Renal pelvis (tissue), 4 donors: Measurements from ENCODE around the gene FEM1A. TPM values are rescaled to one million over a fixed set of nuclear protein-coding genes. Genes with fewer than 3 reads are reported as not detected.
A peak's percentile ranks its signal among the peaks of the same experiment; 100 is the strongest.
"Not testable (repeated sequence)": the region's sequence is repeated elsewhere in the genome, so short reads cannot be mapped to it uniquely, and the experiment has no call there.

Experiments used
- DNase-seq: peaks from one replicate; pipeline ENCODE4 v3.0.0-alpha.2; 2013
- polyA plus RNA-seq, 3 donors: library from polyadenylated mRNA; unstranded; fragments of 120-200 nt; gene quantifications; one replicate each; pipeline ENCODE4 v1.2.1, GENCODE V29; 2013; ENCODE audit not compliant: insufficient read length in 3 of 3

The FEM1A gene
- polyA plus RNA-seq, 3 donors: 2.3 to 2.7 (median 2.5) TPM

DNA sequence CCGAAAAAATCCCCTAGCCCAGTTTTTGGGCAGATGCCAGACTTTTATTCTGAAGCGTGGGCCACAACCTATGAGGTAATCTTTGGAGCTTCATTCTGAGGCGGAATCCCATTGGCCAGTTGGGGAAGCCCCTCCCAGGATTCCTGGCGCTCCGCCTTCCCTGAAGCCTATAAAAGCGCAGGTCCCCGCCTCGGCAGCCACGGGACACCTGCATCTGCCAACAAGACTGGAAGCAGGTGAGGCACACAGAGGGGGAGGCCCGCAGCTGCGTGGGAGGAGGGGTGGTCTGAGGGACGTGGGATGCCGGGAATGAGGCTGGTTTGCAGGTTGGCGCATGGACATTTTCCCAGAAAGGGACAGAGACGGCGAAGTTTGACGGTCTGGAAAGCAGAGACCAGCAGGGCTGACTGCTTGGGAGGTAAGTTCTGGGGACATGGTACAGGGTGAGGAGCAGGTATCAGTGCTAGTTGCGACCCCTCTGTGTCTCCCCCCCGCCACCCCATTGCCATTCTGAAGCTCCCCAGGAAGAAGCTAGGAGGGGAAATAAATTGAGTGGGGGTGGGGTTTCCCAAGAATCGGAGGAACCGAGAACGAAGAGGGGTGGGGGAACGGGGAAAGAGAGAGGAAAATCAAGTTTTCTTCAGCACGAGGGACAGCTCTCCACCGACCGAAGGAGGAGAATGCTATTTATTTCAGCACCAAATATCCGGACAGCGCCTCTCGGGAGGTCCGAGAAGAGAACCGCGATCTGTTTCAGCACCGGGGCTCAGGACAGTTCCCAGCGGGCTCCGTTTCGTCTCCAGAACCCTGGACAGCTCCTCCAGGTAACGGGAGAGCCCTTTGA is 22.4 kb upstream of the FEM1A start:
- peak; percentile 94 for DNase-seq

GRCh38 chr19:4772566-4772965 is 19.0 kb upstream of the FEM1A start:
- DNase-seq: no peak

- no peak for DNase-seq
Observed at GRCh38 chr19:4773047-4773640, 18.4 kb upstream of the FEM1A start.

- no peak for DNase-seq
Observed at GRCh38 chr19:4774136-4774535, 17.4 kb upstream of the FEM1A start.

DNA sequence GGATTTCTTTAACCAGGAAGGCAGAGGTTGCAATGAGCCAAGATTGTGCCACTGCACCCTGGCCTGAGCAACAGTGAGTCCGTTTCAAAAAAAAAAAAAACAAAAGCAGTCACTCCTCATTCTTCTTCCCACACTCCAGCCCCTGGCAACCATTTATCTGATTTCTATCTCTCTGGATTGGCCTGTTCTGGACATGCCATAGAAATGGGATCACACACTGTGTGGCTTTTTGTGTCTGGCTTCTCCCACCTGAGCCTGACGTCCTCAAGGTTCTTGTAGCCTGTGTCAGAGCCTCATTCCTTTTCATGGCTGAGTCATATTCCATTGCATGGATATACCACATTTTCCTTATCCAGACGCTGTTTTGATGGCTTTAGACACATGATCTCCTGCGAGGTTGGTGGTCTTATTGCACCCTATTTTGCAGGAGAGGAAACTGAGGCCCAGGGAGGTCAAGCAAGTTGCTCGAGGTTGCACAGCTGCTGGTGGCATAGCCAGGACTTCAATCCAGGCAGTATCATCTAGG is 15.8 kb upstream of the FEM1A start:
- no peak for DNase-seq

DNA sequence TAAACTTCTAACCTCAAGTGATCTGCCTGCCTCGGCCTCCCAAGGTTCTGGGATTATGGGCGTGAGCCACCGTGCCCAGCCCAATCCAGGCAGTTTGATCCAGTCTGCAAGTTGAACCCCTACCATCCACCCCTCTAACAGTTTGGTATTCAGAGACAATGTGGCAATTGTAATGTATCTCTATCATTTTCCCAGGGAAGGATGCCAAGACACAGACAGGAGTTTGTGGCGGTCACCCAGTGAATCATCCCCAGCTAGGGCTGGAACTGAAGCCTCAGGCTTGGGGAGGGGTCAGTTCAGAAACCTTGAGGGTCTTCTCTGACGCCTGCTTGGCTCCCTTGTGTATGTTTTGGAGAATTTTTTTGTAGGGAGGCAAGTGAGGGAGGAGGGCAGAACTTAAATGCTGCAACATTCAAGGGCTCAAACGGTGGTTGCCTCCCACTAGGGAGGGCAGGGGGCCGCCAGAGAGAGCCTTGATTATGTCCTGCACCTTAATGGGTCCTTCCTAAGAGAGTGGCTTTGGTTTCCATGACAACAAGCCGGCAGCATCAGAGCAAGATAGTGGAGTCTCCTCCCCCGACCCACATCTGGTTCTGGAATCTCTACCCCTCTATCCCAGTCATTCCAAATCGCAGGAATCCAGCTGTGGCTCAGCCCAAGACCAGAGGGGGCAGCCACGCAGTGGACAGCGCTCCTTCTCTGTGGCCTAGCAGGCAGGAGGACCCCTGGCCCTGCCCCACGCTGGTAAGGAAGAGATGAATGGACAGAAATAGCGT is 14.9 kb upstream of the FEM1A start:
- no peak for DNase-seq

GRCh38 chr19:4778124-4778523 is 13.4 kb upstream of the FEM1A start:
- DNase-seq: not testable (repeated sequence)

- DNase-seq: no peak
Observed at GRCh38 chr19:4780860-4781259, 10.7 kb upstream of the FEM1A start.

GRCh38 chr19:4781801-4782200 is 9.7 kb upstream of the FEM1A start:
- DNase-seq: no peak

DNA sequence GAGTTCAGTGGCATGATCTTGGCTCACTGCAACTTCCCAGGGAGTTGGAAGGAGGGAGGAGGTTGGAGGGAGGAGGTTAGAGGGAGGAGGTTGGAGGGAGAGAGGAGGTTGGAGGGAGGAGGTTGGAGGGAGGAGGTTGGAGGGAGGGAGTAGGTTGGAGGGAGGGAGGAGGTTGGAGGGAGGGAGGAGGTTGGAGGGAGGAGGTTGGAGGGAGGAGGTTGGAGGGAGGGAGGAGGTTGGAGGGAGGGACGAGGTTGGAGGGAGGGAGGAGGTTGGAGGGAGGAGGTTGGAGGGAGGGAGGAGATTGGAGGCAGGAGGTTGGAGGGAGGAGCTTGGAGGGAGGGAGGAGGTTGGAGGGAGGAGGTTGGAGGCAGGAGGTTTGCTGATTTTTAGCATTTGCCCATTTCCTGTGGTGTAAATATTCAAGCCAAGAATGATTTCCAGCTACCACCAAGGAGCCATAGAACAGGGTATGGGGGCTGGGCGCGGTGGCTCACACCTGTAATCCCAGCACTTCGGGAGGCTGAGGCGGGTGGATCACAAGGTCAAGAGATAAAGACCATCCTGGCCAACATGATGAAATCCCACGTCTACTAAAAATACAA is 5.0 kb upstream of the FEM1A start:
- DNase-seq: not testable (repeated sequence)

GRCh38 chr19:4792019-4792865 is 708 bp downstream of the FEM1A start:
- not testable (repeated sequence) for DNase-seq

- not testable (repeated sequence) for DNase-seq
Observed at GRCh38 chr19:4792866-4793195, 1.3 kb downstream of the FEM1A start.

GRCh38 chr19:4793278-4793677 is 1.7 kb downstream of the FEM1A start:
- not testable (repeated sequence) for DNase-seq

- DNase-seq: no peak
Observed at GRCh38 chr19:4794971-4795370, 3.4 kb downstream of the FEM1A start.

- DNase-seq: no peak
Observed at GRCh38 chr19:4795400-4795799, 3.9 kb downstream of the FEM1A start.

- no peak for DNase-seq
Observed at GRCh38 chr19:4800591-4801081, 9.1 kb downstream of the FEM1A start.

DNA sequence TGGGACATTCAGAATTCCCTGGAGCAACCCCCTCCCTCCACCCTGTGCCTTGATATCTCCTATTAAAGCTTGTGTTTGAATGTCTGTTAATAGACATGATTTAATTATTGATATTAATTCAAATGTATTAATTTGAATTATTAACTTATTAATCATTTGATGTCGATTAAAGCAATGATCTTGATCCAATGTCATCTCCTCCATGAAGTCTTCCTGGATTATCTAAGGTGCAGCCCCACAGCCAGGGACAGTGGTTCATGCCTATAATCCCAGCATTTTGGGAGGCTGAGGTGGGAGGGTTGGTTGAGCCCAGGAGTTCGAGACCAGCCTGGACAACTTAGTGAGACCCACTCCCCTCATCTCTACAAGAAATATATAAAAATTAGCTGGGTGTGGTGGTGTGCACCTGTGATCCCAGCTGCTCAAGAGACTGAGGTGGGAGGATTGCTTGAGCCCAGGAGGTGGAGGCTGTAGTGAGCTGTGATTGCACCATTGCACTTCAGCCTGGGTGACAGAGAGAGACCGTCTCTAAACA is 9.6 kb downstream of the FEM1A start:
- no peak for DNase-seq

DNA sequence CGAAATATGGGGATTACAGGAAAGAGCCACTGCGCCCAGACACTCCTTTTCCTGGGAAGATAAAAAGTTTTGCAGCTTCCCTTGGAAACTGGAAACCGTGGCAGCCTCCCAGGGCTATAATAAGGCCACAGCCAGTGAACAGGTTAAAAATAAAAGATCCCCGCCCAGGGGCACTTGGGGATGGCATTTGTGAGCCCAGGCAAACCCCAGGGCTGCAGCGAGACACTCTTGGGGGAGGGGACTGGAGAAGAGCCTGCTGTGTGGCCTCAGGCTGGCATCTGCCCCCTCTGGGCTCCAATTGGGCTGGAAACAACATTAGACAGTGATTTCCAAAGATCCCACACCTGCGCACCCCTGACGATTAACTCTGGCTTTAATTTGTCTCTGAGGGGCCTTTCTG is 11.2 kb downstream of the FEM1A start:
- DNase-seq: no peak

DNA sequence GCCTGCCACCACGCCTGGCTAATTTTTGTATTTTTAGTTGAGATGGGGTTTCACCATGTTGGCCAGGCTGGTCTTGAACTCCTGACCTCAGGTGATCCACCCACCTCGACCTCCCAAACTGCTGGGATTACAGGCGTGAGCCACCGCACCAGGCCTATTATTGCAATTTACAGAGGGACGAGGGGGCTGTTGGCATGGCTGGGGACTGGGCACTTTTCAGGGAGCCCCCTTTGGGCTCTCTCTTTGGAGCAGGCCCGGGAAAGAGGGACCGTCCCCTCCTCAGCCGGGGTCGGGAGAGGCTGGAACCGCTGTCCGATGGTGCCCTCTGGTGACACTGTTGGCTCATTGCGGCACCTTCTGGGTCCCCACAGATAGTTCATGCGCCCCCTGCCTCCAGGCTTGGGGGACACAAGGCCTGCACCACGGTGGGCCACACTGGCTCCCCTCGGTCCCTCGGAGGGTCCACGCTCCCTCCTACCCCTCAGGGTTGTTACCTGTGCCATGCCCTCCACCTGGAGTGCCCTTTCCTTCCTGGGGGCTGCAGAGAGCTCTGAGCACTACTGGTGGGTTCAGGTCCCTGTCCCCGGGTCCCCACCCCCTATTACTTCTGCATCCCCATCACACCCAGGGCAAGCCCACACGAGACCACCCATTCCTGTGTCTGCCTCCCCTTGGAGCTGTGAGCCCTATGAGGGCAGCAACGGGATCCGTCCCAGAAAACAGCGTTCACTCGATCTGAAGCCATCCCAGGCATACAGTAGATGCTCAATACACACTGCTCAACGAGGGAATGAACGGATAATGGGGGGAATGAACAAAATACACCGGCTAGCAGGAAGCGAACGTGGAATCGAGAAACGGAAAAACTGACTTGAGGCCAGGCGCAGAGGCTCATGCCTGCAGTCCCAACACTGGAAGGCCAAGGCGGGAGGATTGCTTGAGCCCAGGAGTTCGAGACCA is 12.5 kb downstream of the FEM1A start:
- DNase-seq: peak; percentile 42

GRCh38 chr19:4805140-4805539 is 13.6 kb downstream of the FEM1A start:
- DNase-seq: not testable (repeated sequence)
